Myocyte (in vitro differentiated cells): ENCODE results near the gene CCDC93. TPM values are rescaled to one million over a fixed set of nuclear protein-coding genes. Genes with fewer than 3 reads are reported as not detected.
"Not testable (repeated sequence)": the region's sequence is repeated elsewhere in the genome, so short reads cannot be mapped to it uniquely, and the experiment has no call there.

Source experiments
- DNase-seq: peaks from one replicate; pipeline ENCODE4 v3.0.0-alpha.2; 2012; ENCODE audit warnings: low read depth
- total RNA-seq: library from RNA; depleted of rRNA; stranded (reverse); fragments of >200 nt; gene quantifications from 2 replicates; pipeline ENCODE4 v1.2.3, GENCODE V29; 2014

CCDC93 gene
- total RNA-seq, 1 donor from 2014 or later, result 17.4 TPM

DNA sequence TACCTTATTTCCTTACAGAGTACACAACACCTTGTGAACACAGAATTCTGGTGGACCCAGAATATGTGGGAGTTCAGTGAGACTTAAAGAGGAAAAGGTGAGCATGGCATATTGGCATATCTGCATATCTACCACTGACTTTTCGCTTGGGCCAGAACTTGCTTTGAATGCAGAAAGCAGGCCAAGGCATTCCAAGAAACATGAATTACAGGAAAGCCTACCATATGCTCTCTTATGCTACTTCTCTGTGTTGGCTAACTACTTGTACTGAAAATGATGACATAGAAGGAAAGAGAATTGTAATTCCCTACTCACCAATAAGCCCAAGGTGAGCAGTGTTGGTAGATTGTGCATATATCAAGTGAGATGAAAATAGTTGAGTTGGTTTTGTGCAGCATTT, 31.4 kb upstream of the CCDC93 start:
- no peak for DNase-seq

- no peak for DNase-seq
Observed at GRCh38 chr2:118044854-118045253, 31.0 kb upstream of the CCDC93 start.

- DNase-seq, result no peak
Observed at GRCh38 chr2:118044103-118044716, 30.3 kb upstream of the CCDC93 start.

DNA sequence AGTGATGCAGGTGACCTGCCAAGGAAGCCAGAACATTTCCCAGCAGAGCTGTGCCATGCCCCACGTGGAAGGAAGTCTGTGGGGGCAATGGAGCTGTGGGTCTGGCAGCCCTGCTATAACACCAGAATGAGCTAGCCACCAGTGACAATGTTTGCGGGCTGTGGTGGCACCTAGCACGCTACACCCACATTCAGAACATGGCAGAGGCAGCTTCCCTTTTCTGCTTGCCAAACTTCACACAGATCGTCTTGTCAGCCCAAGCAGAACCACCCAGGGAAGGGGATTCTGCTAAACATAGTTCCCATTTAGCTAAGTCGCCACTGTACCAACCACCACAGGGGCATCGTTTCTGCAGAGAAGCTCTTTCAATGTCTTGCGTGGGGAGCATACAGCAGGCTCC, 27.0 kb upstream of the CCDC93 start:
- DNase-seq, result no peak

- DNase-seq, result peak; percentile 53
Observed at GRCh38 chr2:118032169-118033013, 18.5 kb upstream of the CCDC93 start.

- DNase-seq, result no peak
Observed at GRCh38 chr2:118031566-118031965, 17.7 kb upstream of the CCDC93 start.

GRCh38 chr2:118029025-118029424, 15.2 kb upstream of the CCDC93 start:
- no peak for DNase-seq

DNA sequence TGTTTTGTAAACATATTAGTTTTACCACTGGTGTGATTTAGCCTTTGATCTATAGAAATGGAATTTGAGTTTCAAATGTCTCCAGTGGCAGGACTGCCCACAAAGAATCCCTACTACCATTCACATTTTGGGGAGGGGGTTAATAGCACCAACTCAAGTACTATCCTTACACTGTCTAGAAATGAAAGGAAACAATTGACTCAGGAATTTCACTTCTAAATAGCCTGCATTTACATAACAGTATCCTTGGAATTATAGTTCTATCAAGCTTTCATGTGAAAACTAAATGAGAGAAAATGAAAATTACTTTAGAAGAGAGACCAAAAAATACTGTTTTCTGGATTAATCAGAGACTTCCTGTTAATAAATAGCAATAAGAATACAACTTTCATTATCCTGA, 7.5 kb upstream of the CCDC93 start:
- no peak for DNase-seq

GRCh38 chr2:118019821-118020220, 6.0 kb upstream of the CCDC93 start:
- no peak for DNase-seq

GRCh38 chr2:118016911-118017310, 3.0 kb upstream of the CCDC93 start:
- no peak for DNase-seq

- not testable (repeated sequence) for DNase-seq
Observed at GRCh38 chr2:118015761-118016160, 1.9 kb upstream of the CCDC93 start.

DNA sequence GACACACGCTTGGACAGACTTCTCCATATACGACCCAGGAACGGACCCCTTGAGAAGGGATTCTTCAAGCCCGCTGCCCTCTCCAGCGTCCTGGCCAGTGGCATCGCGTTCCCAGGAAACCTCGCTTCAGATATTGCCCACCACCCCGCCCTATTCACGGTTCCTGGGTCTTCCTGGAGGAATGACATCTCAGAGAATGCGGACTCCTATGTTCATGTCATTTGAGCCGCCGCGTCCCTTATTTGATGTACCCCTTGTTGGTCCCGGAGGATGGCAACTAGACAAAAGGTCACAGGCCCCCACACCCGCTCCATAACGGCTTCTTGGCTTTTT, 588 bp upstream of the CCDC93 start:
- no peak for DNase-seq

DNA sequence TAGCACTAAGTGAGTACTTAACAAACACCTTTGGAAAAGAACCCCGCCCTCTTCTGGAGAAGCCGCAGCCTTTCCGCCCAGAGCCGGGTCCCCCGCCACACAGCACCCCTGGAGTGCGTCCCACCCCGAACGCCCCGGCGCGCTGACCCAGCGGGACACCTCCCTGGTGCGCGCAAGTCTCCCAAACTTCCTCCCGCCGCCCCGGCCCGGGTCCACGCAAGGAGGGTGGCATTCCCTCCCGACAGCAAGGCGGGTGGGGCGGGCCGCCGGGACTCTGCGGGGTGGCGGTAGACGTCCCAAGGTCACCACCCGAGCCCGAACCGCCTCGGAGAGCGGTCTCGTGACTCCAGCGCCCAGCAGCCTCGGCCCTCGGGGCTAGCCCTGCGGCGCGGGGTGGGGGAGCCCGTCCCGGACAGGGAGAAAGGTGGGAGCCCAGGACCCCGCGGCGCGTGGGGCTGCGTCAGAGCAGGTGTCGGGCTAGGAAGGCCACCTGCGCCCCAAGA, 598 bp downstream of the CCDC93 start:
- peak; percentile 36 for DNase-seq

DNA sequence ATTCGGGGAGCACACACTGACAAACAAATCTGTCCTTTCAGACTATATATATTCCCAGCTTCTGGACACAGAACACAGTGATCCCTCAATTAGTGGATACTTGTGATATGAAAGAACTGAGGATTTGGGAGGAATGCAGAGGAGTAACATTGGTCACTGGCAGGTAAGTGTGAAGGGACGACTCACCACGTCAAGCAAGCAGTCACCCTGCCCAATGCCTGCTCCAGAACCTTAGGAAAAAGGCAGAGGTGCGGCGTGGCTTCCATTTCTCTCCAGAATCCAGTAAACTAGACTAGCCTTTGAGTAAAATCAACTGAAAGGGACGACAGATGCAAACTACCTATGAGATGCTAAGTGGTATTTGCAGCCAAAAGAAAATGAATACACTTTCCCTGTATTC, 1.1 kb downstream of the CCDC93 start:
- DNase-seq, result peak; percentile 0

GRCh38 chr2:118010473-118010872, 3.4 kb downstream of the CCDC93 start:
- DNase-seq, result no peak

- no peak for DNase-seq
Observed at GRCh38 chr2:118006861-118007260, 7.0 kb downstream of the CCDC93 start.

DNA sequence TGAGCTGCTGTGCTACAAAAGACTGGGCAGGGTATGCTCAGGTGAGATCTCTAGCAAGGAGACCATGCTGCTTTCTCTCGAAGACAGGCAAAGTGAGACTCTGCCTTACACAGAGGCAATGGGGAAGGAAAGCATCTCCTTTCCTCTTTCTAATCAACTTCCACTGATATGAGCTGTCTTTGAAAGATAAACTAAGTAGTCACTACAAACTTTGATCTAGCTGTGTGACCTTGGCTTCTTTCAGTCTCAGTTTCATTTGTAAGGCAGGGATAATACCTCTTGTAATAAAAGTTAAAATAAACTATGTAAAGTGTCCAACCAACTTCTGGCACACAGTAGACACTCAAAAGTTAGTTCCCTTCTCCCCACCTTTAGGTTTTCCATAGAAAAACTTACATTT, 7.5 kb downstream of the CCDC93 start:
- no peak for DNase-seq

DNA sequence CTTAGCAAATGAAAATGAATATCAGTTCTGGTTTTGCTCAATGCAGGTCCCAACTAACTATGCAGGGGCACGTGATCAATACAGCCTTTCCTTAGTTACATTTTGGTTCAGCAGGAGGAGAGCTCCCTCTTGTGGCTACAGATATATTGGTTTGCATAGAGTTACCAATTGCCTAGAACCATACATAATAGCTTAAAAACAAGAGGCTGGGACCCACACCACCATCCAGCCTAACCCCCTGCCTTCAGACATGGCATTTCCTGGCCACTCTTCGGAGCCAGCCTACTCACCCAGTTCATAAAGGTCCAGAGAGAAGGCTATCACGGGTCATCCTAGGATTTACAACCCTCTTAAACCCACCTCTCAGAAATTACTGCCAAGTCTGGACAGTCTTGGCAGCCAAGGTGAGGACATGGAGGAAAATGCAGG, 10.5 kb downstream of the CCDC93 start:
- peak; percentile 74 for DNase-seq

- DNase-seq, result no peak
Observed at GRCh38 chr2:118000041-118000440, 13.8 kb downstream of the CCDC93 start.

DNA sequence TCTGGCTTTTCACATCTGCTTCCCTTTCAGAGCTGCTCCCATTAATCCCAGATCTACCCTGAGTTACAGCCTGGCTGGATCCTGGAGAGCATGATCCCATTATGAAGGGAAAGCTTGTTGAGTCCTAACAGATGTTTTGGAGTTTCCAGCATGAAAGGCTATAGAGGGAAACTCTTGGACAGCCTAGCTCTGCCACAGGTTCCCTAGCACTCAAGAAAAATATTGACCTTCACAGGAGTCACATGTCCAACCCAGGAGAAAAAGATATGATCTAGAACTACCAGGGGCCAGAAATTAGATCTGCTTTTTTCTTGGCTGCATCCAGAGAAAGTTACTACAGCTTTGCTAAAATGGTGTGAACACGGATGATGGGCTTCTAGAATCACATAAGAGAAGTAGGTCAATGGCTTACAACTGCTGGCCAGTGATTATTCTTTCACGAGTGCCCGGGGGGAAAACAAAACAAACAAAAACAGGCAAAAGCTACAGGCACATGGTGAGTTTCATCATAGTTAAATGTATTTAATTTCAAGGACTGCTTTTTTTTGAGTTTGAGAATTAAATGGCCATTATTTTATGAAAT, 15.9 kb downstream of the CCDC93 start:
- no peak for DNase-seq

GRCh38 chr2:117996525-117996924, 17.3 kb downstream of the CCDC93 start:
- no peak for DNase-seq

DNA sequence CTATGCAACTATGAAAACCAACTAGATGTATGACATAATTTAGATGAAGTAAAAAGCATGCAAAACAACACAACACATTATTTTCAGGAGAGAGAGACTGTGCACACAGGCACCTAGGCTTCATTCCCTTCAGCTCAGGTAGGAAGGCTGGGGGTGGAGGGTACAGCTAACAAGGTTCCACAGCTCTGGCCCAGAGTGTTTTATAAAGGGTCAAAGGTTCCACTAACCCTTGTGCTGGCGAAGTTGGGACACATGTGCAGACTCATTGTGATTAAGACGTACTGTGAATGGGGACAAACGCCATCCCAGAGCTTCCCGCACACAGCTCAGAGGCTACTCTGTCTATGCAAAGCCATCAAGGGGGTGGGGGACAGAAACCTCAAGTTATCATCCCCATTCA, 19.1 kb downstream of the CCDC93 start:
- no peak for DNase-seq
